DMS153 treated with DMSO at 0.1 percent for 48 hours (cell line): ENCODE results near the gene TMED3.

ENCODE experiments used
- DNase-seq: peaks from one replicate; lab custom pipeline; 2025; ENCODE audit not compliant: unreplicated experiment; lab: John Stamatoyannopoulos, UW

The TMED3 gene

DNA sequence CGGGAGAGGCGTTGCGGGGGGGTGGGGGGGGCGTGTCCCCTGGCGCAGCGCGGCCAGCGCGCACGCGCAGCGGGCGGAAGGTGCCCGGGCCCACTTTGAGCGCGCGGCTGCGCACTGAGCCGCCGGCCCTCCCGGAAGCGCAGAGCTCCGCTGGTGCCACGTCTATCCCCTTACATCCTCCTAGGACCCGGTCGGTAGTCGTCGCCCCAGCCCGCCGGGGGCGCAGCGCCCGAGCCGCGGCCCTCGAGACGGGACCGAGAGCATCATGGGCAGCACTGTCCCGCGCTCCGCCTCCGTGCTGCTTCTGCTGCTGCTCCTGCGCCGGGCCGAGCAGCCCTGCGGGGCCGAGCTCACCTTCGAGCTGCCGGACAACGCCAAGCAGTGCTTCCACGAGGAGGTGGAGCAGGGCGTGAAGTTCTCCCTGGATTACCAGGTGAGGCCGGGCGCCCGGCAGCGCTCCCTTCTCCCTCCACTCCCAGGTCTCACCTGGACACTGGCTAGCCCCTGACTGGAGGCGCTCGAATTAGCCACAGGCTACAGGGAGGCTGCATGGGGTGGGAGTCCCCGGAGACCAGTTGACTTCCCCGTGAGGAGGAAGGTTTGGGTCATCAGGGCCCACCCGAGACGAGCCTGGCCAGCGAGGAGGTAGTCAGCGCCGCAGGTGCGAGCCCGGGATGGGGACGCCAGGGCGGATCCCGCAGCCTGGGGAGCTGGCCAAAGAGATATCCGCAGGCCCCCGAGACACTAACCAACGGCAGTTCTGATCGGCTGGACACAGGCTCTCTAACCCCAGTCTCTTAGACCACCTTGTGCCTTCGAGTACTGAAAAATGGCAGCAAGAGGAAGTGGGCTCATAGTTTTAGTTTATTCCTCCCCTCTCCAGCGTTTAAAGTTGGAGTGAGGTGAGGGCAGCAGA lies at the start of gene TMED3:
TSS of gene TMED3 (plus strand) at position 128 of the 916 bp plus-strand sequence. CDS start at position 266, 138 bp downstream.
- DNase-seq, result peak; percentile 10

GRCh38 chr15:79261836-79262235 lies 49.1 kb upstream of the TMED3 start:
- no peak for DNase-seq

- no peak for DNase-seq
These were observed 45.7 kb upstream of the TMED3 start for GRCh38 chr15:79265167-79265566.

DNA sequence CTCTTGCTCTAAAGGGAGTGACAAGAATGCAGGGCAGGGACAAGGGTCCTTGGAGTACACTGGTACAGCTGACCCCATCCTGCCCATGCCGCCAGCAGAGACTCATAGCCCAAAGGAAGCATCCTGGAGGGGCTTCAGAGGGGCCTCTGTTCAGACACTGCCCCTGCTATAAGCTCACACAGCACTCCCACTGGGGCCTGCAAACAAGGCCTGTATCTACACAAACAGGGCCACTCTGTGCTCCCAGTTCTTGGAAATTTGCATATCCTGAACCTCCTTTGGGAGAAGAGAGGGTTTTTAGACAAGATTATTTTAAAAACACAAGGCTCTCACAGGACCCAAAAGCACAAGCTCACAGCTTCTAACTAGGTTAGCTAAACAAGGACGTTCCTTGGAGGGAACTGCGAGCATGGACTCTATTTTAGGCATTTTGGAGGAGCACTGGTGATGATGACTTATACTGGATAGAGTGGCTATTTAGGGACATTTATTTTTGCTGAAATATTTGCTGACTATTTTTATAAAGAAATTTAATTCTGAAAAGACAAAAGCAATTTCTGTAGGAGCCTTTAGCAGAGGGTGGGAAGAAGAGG lies 44.8 kb upstream of the TMED3 start:
- no peak for DNase-seq

DNA sequence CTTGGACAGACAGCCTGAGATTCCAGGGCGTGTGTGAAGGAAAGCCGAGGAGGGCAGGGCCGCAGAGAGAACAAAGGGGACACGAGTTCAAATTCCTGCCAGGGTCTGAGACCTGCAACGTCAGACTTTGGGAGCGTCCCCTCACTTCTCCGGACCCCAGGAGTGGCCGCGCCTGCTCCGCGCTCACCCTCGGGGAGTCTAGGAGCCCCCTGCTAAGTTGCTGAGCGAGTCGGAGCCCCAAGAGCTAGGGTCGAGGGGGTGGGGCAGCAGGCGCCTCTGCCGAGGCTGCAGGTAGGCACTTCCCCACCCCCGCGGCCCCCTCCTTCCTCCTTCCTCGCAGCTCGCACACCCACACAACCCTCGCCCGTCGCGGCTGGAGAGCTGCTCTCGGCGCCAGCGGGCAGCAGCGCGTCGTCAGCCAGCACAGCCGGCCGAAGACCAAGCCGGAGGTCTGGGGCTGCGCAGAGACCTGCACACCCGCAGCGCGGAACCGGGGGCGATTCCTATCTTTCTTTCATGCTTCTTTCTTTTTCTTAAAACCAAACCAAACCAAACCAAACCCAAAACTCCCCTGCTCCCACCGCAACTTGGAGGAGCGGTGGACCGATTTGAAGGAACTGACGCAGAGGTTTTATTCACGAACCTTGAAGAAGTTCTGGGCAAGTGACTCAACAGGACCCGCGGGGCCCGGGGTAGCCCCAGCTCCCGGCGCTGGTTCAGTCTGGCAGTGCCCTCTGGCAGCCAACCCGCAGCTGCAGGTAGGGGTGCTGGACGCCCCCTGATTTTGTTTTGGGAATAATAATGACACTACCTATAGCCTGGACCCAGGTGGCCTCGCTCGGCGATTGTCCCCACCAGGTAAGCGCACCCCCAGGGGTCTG lies 28.3 kb upstream of the TMED3 start, which contains the start of gene ANKRD34C:
TSS of gene ANKRD34C (plus strand) at position 352 of the 881 bp plus-strand sequence. CDS start 10,563 bp downstream, outside the sequence.
- no peak for DNase-seq

- no peak for DNase-seq
These were observed 27.5 kb upstream of the TMED3 start for GRCh38 chr15:79283252-79284048.

DNA sequence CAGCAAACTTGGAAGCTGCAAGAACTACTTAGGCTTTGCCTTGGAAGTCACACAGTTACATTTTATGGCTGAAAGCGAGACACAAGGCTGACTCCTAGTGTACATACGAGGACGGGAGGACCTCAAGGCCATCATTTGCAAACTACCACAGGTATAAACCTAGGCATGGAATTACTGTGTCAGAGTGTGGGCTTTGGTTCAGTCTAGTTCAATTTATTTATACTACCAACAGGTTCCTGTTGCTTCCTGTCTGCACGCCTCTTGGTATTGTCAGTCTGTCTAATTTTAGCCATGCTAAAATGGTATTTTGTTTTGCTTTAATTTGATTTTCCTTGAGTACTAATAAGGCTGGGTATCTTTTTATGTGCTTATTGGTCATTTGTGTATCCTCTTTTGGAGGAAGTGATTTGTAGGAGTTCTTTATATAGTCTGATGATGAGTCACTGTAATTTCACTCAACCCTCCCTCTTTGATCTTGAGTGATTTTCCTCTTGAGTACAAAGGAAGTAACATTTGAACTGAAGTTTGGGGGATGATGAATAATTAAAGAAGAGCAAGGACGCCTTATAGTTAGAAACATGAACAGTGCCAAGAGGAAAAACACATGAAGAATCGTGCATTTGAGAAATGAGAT lies 20.2 kb upstream of the TMED3 start:
- no peak for DNase-seq

- no peak for DNase-seq
These were observed 18.9 kb upstream of the TMED3 start for GRCh38 chr15:79292011-79292410.

GRCh38 chr15:79294075-79294474 lies 16.8 kb upstream of the TMED3 start:
- no peak for DNase-seq

DNA sequence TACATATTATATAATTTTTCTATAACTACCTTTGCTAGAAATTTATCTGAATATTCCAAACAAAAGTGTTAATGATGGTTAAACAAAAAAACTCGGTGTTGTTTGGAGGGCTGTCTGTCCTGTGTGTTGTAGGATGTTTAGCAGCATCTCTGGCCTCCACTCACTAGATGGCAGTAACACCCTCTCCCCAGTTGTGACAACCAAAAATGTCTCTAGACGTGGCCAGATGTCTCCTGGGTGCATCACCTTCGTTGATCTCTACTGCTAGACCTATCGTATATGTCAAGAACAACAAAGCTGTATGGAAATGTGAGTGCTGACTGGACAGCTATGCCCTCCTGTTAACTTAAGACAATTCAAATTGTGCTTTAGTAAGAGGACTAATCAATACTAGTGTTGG lies 14.3 kb upstream of the TMED3 start:
- DNase-seq, result no peak

GRCh38 chr15:79299126-79299840 lies 11.6 kb upstream of the TMED3 start:
- DNase-seq, result no peak

GRCh38 chr15:79299841-79300235 lies 11.1 kb upstream of the TMED3 start:
- no peak for DNase-seq

GRCh38 chr15:79307251-79307650 lies 3.7 kb upstream of the TMED3 start:
- DNase-seq, result no peak

DNA sequence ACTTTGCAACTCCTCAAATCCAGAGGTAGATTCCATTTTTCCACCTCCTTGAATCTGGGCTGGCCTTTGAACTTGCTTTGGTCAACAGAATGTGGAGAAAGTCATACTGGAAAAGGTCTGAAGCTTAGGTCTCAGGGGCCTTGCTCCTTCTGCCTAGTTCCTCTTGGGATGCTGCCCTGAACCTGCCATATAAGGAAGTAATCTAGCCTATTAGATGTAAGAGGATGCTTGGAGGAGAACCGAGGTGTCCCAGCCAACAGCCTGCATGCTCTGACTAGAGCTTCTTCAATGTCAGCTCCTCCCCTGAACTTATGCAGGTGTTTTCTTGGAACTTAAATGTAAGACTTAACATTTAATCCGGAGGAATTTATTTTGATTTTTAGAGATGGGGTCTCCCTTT lies 2.0 kb upstream of the TMED3 start:
- no peak for DNase-seq

- DNase-seq, result no peak
These were observed 314 bp upstream of the TMED3 start for GRCh38 chr15:79310612-79310984.

DNA sequence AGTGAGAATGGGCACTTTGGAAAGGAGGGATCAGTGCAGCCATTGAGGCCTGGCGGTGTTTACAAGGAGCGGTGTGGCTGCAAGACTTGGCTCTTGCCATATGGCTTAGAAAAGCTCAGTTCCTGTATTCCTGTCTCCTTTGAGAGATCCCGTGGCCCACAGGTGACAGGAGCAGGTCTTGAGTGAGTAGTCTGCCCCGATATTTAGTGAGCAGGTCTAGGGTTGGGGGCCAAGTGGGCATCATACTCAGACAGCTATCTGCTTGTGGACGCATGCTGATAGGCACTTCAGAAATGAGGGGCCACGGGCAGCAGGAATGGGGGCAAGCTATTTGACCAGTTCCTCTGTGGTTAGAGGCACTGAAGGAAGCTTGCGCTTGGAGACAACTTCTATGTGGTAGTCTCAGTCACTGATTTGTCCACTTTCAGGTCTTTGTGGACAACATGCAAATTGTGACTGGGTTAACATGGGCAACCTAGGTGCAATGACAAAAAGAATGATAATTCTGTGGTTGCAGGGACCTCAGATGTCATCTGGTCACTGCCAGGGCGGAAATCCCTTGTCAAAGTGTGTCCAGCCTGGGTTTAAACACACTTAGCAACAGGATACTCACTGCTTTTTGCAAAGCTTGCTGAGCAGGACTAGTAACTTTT lies 1.1 kb downstream of the TMED3 start:
- DNase-seq, result no peak

- no peak for DNase-seq
These were observed 3.3 kb downstream of the TMED3 start for GRCh38 chr15:79314186-79314585.

- DNase-seq, result no peak
These were observed 3.9 kb downstream of the TMED3 start for GRCh38 chr15:79314811-79315210.
